B cell (primary cell): ENCODE measurements around the gene SLC4A8. TPM values are rescaled to one million over a fixed set of nuclear protein-coding genes. Genes with fewer than 3 reads are reported as not detected.

Source experiments
- ATAC-seq: fragments of 200-7000 bp; cut with Tn5 transposase; one replicate; pipeline ENCODE4 v1.10.0; 2021; ENCODE audit warnings: low read depth, mild to moderate bottlenecking, moderate number of reproducible peaks, moderate library complexity
- CTCF ChIA-PET: fragments of 350-600 bp; sonication (Branson Sonifier 250); formaldehyde crosslinking; loops from one replicate; lab custom pipeline; 2021; ENCODE audit warnings: antibody characterized with exemption, inconsistent platforms; lab: Charles Lee
- POLR2A ChIA-PET: fragments of 350-600 bp; sonication (Branson Sonifier 250); formaldehyde crosslinking; loops from one replicate; lab custom pipeline; 2021; ENCODE audit warnings: antibody characterized with exemption; lab: Charles Lee
- DNase-seq: peaks from one replicate; pipeline ENCODE4 v3.0.0; 2013
- H2AFZ ChIP-seq: 2 replicates; pipeline ENCODE4 v1.6.1; 2012; ENCODE audit warnings: mild to moderate bottlenecking, low read depth, low read length; ENCODE audit not compliant: insufficient read depth, poor library complexity, severe bottlenecking
- H3K27ac ChIP-seq, 2 donors: 1 replicate in 1 of 2; 2 replicates in 1 of 2; pipeline ENCODE4 v1.5.1; 2012 to 2013; ENCODE audit warnings: low read length in 2 of 2, mild to moderate bottlenecking in 2 of 2, moderate library complexity in 1 of 2
- H3K27me3 ChIP-seq, 4 experiments: fragments of 200-600 bp in 1 of 4; sonication (generic) in 1 of 4; replicated peaks in 1 of 4; 1 replicate in 2 of 4; 2 replicates in 2 of 4; pipeline versions ENCODE4 v1.6.1 to v1.7.0; 2013 to 2016; ENCODE audit warnings: low read length in 3 of 4, mild to moderate bottlenecking in 2 of 4, mixed read lengths in 1 of 4, moderate library complexity in 1 of 4; ENCODE audit not compliant: insufficient read depth in 4 of 4, control insufficient read depth in 3 of 4; ENCODE audit errors: control extremely low read depth in 1 of 4
- H3K36me3 ChIP-seq, 2 experiments: replicated peaks in 1 of 2; 1 replicate in 1 of 2; 2 replicates in 1 of 2; pipeline versions ENCODE4 v1.6.1 to v1.7.1; 2013; ENCODE audit warnings: low read length in 1 of 2; ENCODE audit not compliant: insufficient read depth in 2 of 2, control insufficient read depth in 1 of 2; ENCODE audit errors: control extremely low read depth in 1 of 2, extremely low read depth in 1 of 2
- H3K4me1 ChIP-seq, 2 donors: fragments of 200-600 bp in 1 of 2; sonication (generic) in 1 of 2; 1 replicate in 1 of 2; 2 replicates in 1 of 2; pipeline versions ENCODE4 v1.5.1 to v1.6.1; 2013 to 2017; ENCODE audit warnings: low read length in 2 of 2; ENCODE audit not compliant: control insufficient read depth in 2 of 2, insufficient read depth in 2 of 2
- H3K4me2 ChIP-seq: replicated peaks from 2 replicates; pipeline ENCODE3; 2012; ENCODE audit warnings: mild to moderate bottlenecking, low read depth, low read length; ENCODE audit not compliant: poor library complexity, severe bottlenecking
- H3K4me3 ChIP-seq, 5 experiments: fragments of 200-600 bp in 1 of 5; sonication (generic) in 1 of 5; 1 replicate in 3 of 5; 2 replicates in 2 of 5; pipeline versions ENCODE4 v1.5.1 to v1.7.0; 2011 to 2016; ENCODE audit warnings: low read length in 4 of 5, mild to moderate bottlenecking in 4 of 5, low read depth in 2 of 5, control low read depth in 1 of 5, moderate library complexity in 1 of 5; ENCODE audit not compliant: insufficient read depth in 1 of 5; ENCODE audit errors: control extremely low read depth in 1 of 5, extremely low read depth in 1 of 5
- H3K79me2 ChIP-seq: fragments of 200-600 bp; sonication (generic); one replicate; pipeline ENCODE4 v1.6.0; 2016; ENCODE audit warnings: low read length; ENCODE audit not compliant: control insufficient read depth, insufficient read depth
- H3K9ac ChIP-seq: fragments of 200-600 bp; sonication (generic); 2 replicates; pipeline ENCODE4 v1.6.1; 2017; ENCODE audit warnings: mild to moderate bottlenecking, low read length, moderate library complexity
- H3K9me3 ChIP-seq, 3 donors: one replicate each; pipeline versions ENCODE4 v1.6.1 to v1.7.1; 2013; ENCODE audit warnings: low read length in 2 of 3; ENCODE audit not compliant: control insufficient read depth in 2 of 3, insufficient read depth in 1 of 3; ENCODE audit errors: control extremely low read depth in 1 of 3
- H4K20me1 ChIP-seq: 2 replicates; pipeline ENCODE4 v1.6.0; 2012; ENCODE audit warnings: mild to moderate bottlenecking, low read length; ENCODE audit not compliant: insufficient read depth, control insufficient read depth, poor library complexity, severe bottlenecking
- H3K27ac Mint-ChIP-seq: one replicate; pipeline ENCODE4 v1.8.0; 2021; ENCODE audit warnings: mixed read lengths
- H3K27me3 Mint-ChIP-seq: one replicate; pipeline ENCODE4 v1.8.0; 2021; ENCODE audit warnings: mixed read lengths
- H3K4me1 Mint-ChIP-seq: one replicate; pipeline ENCODE4 v1.8.0; 2021; ENCODE audit warnings: mixed read lengths
- H3K4me3 Mint-ChIP-seq: one replicate; pipeline ENCODE4 v1.8.0; 2021; ENCODE audit warnings: mixed read lengths
- H3K9me3 Mint-ChIP-seq: one replicate; pipeline ENCODE4 v1.8.0; 2022; ENCODE audit warnings: mixed read lengths; ENCODE audit not compliant: insufficient read depth
- CTCF ChIP-seq: fragments of 200-600 bp; IDR thresholded peaks from one replicate; pipeline ENCODE4 v1.8.0; 2022; ENCODE audit warnings: antibody characterized with exemption, mild to moderate bottlenecking
- EZH2 ChIP-seq: IDR thresholded peaks from 2 replicates; pipeline ENCODE4 v1.6.1; 2012; ENCODE audit warnings: borderline replicate concordance, low read depth, mild to moderate bottlenecking, moderate library complexity, low read length; ENCODE audit not compliant: insufficient read depth, poor library complexity, severe bottlenecking
- WGBS: methylation state at CpG from one replicate; pipeline ENCODE4 v1.1.5; 2013; ENCODE audit warnings: missing lambda C conversion rate; ENCODE audit not compliant: insufficient coverage; 5-methylcytosine and 5-hydroxymethylcytosine counted together
- intact Hi-C: fragments of 100-400 bp; cut with micrococcal nuclease; formaldehyde crosslinking; loops from one replicate; pipeline ENCODE4 v1.10.0; 2022
- polyA plus RNA-seq: library from polyadenylated mRNA; depleted of rRNA; stranded (reverse); fragments of >200 nt; gene quantifications from 2 replicates; pipeline ENCODE4 v1.2.3, GENCODE V29; 2012
- total RNA-seq, 2 donors: library from RNA; stranded (reverse); fragments of 120-200 nt in 1 of 2; gene quantifications; 1 replicate in 1 of 2; 2 replicates in 1 of 2; pipeline versions ENCODE4 v1.2.3 to v1.2.4, GENCODE V29; 2013 to 2022

The SLC4A8 gene
- total and polyA plus RNA-seq, 2 donors (not counting 1 experiment from before 2014, with no cell fraction given), result 3.1 to 3.2 TPM

- H3K79me2 ChIP-seq, result no peaks in the 10 kb centered on the region
- peaks cover 37% of the 10 kb centered on the region for H3K4me1 Mint-ChIP-seq
- no peak overlapping the region for H3K4me3 ChIP-seq
- H3K36me3 ChIP-seq, result no peaks in the 10 kb centered on the region
- no peak for DNase-seq
- intact Hi-C loops, result no loop called here
- ATAC-seq, result no peak
- H2AFZ ChIP-seq, result no peak overlapping the region
- no peaks in the 10 kb centered on the region for H3K9me3 Mint-ChIP-seq
- H3K9me3 ChIP-seq, result no peaks in the 10 kb centered on the region
- H3K4me3 Mint-ChIP-seq, result no peak overlapping the region
- no peaks in the 10 kb centered on the region for H4K20me1 ChIP-seq
- CTCF ChIA-PET, result interaction anchor here (2.5 kb wide), 1 partner anchor 9 kb away, joined by 7 read pairs; no protein-coding TSS in a partner anchor
- no peak for TF ChIP-seq CTCF
- no peak for TF ChIP-seq EZH2
- POLR2A ChIA-PET, result no interaction called here
- H3K9ac ChIP-seq, result no peak overlapping the region
- H3K4me2 ChIP-seq, result no peak overlapping the region
- peaks cover 26 to 27% of the 10 kb centered on the region in 2 donors for H3K4me1 ChIP-seq
- no peaks in the 10 kb centered on the region for H3K27me3 ChIP-seq
- 98% methylated on average over 4 of the region's 4 CpGs for WGBS
- H3K27me3 Mint-ChIP-seq, result no peaks in the 10 kb centered on the region
- H3K27ac Mint-ChIP-seq, result no peak overlapping the region
- H3K27ac ChIP-seq, result no peak overlapping the region
Measured at GRCh38 chr12:51428256-51428655, 3.6 kb downstream of the SLC4A8 start.

- Histone ChIP-seq H3K27ac (no peak overlapping the region), H3K4me2 (peak overlapping the region; percentile 15), H3K79me2 (no peaks in the 10 kb centered on the region), H3K36me3 (no peaks in the 10 kb centered on the region), H3K9me3 (no peaks in the 10 kb centered on the region), H3K4me3 (no peak overlapping the region), H4K20me1 (no peaks in the 10 kb centered on the region), H3K4me1 (peaks cover 20 to 23% of the 10 kb centered on the region in 2 donors), H3K9ac (no peak overlapping the region), H2AFZ (no peak overlapping the region), H3K27me3 (no peaks in the 10 kb centered on the region)
- POLR2A ChIA-PET, result no interaction called here
- Mint-ChIP-seq H3K4me3 (no peak overlapping the region), H3K9me3 (no peaks in the 10 kb centered on the region), H3K27me3 (no peaks in the 10 kb centered on the region), H3K27ac (no peak overlapping the region), H3K4me1 (peaks cover 34% of the 10 kb centered on the region)
- TF ChIP-seq CTCF (no peak), EZH2 (no peak)
- no peak for ATAC-seq
- intact Hi-C loops, result no loop called here
- peak; percentile 53 for DNase-seq
- WGBS, result 60% methylated on average over 1 of the region's 4 CpGs
- CTCF ChIA-PET, result interaction anchor here (0.6 to 2.5 kb wide), 3 partner anchors 9 to 47 kb away, joined by 3 to 7 read pairs (median 6); no protein-coding TSS in a partner anchor
Measured at GRCh38 chr12:51429700-51430099, 5.1 kb downstream of the SLC4A8 start.
